Gastroesophageal sphincter (tissue), 4 donors: Measurements from ENCODE around the gene GSTA4. TPM values are rescaled to one million over a fixed set of nuclear protein-coding genes. Genes with fewer than 3 reads are reported as not detected.

Experiments
- ATAC-seq: fragments of 150-250 bp; one replicate; pipeline ENCODE4 v1.9.1; 2016; ENCODE audit warnings: mild to moderate bottlenecking, moderate library complexity
- H3K27ac ChIP-seq, 4 donors: fragments of 200-600 bp; sonication (generic) in 3 of 4; 1 replicate in 3 of 4; 2 replicates in 1 of 4; pipeline ENCODE4 v1.5.1; 2016 to 2019
- H3K27me3 ChIP-seq: fragments of 200-600 bp; sonication (generic); one replicate; pipeline ENCODE4 v1.5.1; 2019
- H3K36me3 ChIP-seq, 2 donors: fragments of 200-600 bp; sonication (generic); one replicate each; pipeline ENCODE4 v1.5.1; 2019; ENCODE audit warnings: control low read depth in 1 of 2
- H3K4me1 ChIP-seq, 3 donors: fragments of 200-600 bp; sonication (generic); 1 replicate in 2 of 3; 2 replicates in 1 of 3; pipeline ENCODE4 v1.5.1; 2016 to 2019; ENCODE audit warnings: control low read depth in 2 of 3
- H3K4me3 ChIP-seq, 2 donors: fragments of 200-600 bp; sonication (generic); one replicate each; pipeline ENCODE4 v1.5.1; 2019; ENCODE audit warnings: mild to moderate bottlenecking in 1 of 2, moderate library complexity in 1 of 2
- H3K9me3 ChIP-seq, 3 donors: fragments of 200-600 bp; sonication (generic); one replicate each; pipeline ENCODE4 v1.5.1; 2017 to 2019; ENCODE audit warnings: control low read depth in 2 of 3
- EP300 ChIP-seq: sonication (generic); formaldehyde crosslinking; IDR thresholded peaks from one replicate; pipeline ENCODE4 v1.6.1; 2017; ENCODE audit warnings: antibody characterized with exemption, mild to moderate bottlenecking
- POLR2A ChIP-seq, 2 donors: fragments of 450-650 bp; IDR thresholded peaks; one replicate each; pipeline ENCODE4 v1.6.1; 2017; ENCODE audit warnings: antibody characterized with exemption in 2 of 2, mild to moderate bottlenecking in 2 of 2, moderate library complexity in 1 of 2
- POLR2AphosphoS5 ChIP-seq: sonication (generic); formaldehyde crosslinking; IDR thresholded peaks from one replicate; pipeline ENCODE4 v1.6.1; 2017; ENCODE audit warnings: antibody characterized with exemption
- WGBS, 2 donors: methylation state at CpG; one replicate each; pipeline ENCODE4 v1.1.5; 2018; ENCODE audit warnings: low coverage in 1 of 2; 5-methylcytosine and 5-hydroxymethylcytosine counted together
- total RNA-seq, 4 donors: library from RNA; depleted of rRNA; stranded (reverse); fragments of >200 nt; gene quantifications; one replicate each; pipeline ENCODE4 v1.1.0, GENCODE V29; 2016
- TF ChIP-seq, protein P1 (sequence below), 4 experiments: fragments of 200-600 bp in 2 of 4; fragments of 450-650 bp in 2 of 4; sonication (generic) in 1 of 4; IDR thresholded peaks; one replicate each; pipeline ENCODE4 v1.5.1; 2017 to 2019; ENCODE audit warnings: antibody characterized with exemption in 4 of 4, mild to moderate bottlenecking in 2 of 4, moderate library complexity in 2 of 4

GSTA4 gene
- total RNA-seq, 4 donors from 2014 or later, result 19.3 to 40.4 (median 26.9) TPM

DNA sequence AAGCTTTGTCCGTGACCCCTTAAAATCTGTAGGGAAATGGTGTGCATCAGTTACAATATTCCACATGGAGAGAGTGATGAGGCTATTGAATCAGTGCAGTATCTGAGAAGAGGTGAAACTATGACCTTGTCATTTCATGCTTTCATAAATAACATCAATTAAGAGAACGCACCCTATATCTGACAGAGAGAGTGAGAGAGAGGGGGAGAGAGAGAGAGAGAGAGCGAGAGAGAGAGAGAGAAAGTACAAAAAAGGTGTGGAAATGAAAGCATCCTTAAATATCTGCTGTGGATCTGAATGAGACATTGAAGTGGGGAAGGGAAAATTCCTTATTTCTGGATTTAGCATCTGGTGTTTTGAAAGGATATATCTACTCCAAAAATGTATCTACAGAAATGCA, 12.4 kb downstream of the GSTA4 start:
- Histone ChIP-seq H3K9me3 (no peaks in the 10 kb centered on the region), H3K4me1 (no peaks in the 10 kb centered on the region), H3K36me3 (peaks cover 3 to 63% of the 10 kb centered on the region in 2 donors), H3K4me3 (no peak overlapping the region), H3K27ac (no peak overlapping the region), H3K27me3 (no peaks in the 10 kb centered on the region)
- 80 to 90% methylated on average over 3 of the region's 3 CpGs for WGBS, 2 donors
- no peak for ATAC-seq
- TF ChIP-seq POLR2AphosphoS5 (no peak), EP300 (no peak), POLR2A (IDR thresholded peaks at IDR 0.05) (no peak)
- TF ChIP-seq, protein P1, sequence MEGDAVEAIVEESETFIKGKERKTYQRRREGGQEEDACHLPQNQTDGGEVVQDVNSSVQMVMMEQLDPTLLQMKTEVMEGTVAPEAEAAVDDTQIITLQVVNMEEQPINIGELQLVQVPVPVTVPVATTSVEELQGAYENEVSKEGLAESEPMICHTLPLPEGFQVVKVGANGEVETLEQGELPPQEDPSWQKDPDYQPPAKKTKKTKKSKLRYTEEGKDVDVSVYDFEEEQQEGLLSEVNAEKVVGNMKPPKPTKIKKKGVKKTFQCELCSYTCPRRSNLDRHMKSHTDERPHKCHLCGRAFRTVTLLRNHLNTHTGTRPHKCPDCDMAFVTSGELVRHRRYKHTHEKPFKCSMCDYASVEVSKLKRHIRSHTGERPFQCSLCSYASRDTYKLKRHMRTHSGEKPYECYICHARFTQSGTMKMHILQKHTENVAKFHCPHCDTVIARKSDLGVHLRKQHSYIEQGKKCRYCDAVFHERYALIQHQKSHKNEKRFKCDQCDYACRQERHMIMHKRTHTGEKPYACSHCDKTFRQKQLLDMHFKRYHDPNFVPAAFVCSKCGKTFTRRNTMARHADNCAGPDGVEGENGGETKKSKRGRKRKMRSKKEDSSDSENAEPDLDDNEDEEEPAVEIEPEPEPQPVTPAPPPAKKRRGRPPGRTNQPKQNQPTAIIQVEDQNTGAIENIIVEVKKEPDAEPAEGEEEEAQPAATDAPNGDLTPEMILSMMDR (IDR thresholded peaks at IDR 0.05), result no peak

DNA sequence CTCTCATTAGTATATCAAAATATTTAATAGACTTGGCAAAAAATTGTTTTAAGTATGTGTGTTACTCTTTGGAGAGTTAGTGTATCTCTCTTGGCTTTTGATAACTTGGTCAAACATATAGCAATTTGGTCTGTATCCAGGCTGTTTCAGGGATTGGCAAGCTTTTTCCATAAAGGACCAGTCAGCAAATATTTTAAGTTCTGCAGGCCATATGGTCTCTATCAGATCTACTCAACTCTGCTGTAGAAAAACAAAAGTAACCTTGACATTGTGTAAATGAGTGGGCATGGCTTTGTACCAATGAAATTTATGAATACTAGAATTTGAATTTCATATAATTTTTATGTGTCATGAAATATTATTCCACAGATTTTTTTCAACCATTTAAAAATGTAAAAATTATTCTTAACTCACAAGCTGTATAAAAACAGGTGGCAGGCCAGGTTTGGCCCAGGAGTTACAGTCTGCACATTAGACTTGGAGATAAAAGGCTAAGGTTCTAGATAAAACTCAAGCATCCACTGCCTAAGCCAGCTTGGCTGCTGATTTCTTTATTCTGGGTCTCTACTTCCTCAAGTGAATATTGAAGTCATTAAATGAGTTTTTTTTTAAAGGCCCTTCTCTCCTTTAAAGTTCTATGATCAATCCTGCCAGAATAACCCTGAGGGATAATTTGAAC, 13.7 kb downstream of the GSTA4 start:
- H3K27me3 ChIP-seq, result no peaks in the 10 kb centered on the region
- H3K9me3 ChIP-seq, result no peaks in the 10 kb centered on the region
- H3K4me1 ChIP-seq, result no peaks in the 10 kb centered on the region
- H3K27ac ChIP-seq, result no peak overlapping the region
- no peak for ATAC-seq
- no peak for TF ChIP-seq EP300
- TF ChIP-seq, protein P1 (IDR thresholded peaks at IDR 0.05), result no peak
- TF ChIP-seq POLR2AphosphoS5, result no peak
- TF ChIP-seq POLR2A (IDR thresholded peaks at IDR 0.05), result no peak
- H3K36me3 ChIP-seq, result peaks cover 3 to 63% of the 10 kb centered on the region in 2 donors
- H3K4me3 ChIP-seq, result no peak overlapping the region

DNA sequence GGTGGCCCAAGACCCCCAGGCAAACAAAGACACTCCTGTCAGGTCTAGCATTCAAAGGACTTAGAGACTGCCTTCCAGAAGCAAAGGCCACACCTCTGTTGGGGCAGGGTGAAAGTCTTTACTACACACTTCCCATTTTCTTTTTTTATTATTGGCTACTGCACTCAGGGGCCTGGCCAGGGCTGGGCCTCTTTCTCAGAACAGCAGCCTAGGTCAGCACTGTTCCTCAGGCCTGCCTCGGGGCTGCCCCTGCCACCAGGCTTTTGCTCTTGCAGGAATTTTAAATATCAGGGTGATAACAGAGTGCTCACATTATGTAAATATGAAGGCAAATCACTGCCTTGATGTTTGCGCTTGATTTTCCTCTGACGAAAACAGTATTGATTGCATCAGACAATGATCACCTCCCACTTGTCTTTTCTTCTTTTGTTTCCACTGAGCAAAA, 18.5 kb downstream of the GSTA4 start:
- no peak overlapping the region for H3K27ac ChIP-seq

DNA sequence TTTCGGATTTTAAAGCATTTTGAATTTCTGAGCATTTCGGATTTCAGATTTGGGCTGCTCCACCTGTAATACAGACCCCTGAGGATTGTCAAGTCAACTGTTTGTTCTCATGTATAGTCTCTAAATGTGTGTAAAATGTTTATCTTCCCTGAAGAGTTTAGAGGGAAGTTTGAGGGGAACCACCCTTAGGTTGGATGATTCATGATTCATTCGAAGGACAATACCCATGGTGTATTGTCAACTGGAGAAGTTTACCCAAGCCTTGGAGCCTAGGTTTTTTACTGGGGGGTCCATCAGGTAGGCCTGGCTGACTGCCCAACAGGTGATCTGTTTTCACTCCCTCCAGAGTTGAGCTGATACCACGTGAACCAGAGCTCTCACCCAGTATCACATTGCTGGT, 18.9 kb downstream of the GSTA4 start:
- TF ChIP-seq POLR2A (IDR thresholded peaks at IDR 0.05), result no peak
- TF ChIP-seq POLR2AphosphoS5, result no peak
- no peak for TF ChIP-seq EP300
- TF ChIP-seq, protein P1 (IDR thresholded peaks at IDR 0.05), result no peak
- H3K27ac ChIP-seq, result no peak overlapping the region
- no peaks in the 10 kb centered on the region for H3K4me1 ChIP-seq
- WGBS, 2 donors, result 50 to 88% methylated on average over 2 to 4 of the region's 4 CpGs
- no peak for ATAC-seq
- no peaks in the 10 kb centered on the region for H3K9me3 ChIP-seq
- H3K36me3 ChIP-seq, result peaks cover 0 to 13% of the 10 kb centered on the region in 2 donors
- no peaks in the 10 kb centered on the region for H3K27me3 ChIP-seq
- no peak overlapping the region for H3K4me3 ChIP-seq

More for the DNA sequence above, 18.5 kb downstream of the GSTA4 start:
- Histone ChIP-seq H3K36me3 (peaks cover 0 to 15% of the 10 kb centered on the region in 2 donors), H3K4me3 (no peak overlapping the region), H3K4me1 (no peaks in the 10 kb centered on the region), H3K9me3 (no peaks in the 10 kb centered on the region), H3K27me3 (no peaks in the 10 kb centered on the region)
- no peak for TF ChIP-seq POLR2AphosphoS5
- TF ChIP-seq EP300, result no peak
- TF ChIP-seq POLR2A (IDR thresholded peaks at IDR 0.05), result no peak
- TF ChIP-seq, protein P1 (IDR thresholded peaks at IDR 0.05), result no peak
- 70 to 100% methylated on average over 1 to 3 of the region's 3 CpGs for WGBS, 2 donors
- ATAC-seq, result no peak

DNA sequence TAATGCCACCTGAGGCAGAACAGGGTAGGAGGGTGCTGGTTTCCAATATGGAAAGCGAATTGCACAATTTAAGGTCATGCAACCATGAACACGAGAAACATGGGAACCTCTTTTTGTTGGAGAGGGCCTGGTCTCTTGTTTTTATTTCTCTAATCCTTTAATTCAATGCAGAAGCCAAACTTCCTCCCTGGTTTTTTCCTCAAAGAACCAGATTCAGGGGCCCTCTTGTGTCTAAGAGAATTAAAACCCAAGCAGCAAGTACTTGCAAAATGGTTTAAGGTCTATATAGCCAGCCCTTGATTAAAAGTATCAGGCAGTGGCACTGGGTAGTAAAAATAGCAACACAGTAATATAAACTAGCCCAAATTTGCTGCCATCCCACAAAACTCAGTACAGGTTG, 19.5 kb downstream of the GSTA4 start:
- TF ChIP-seq POLR2A (IDR thresholded peaks at IDR 0.05), result no peak
- TF ChIP-seq POLR2AphosphoS5, result no peak
- no peak for TF ChIP-seq EP300
- TF ChIP-seq, protein P1 (IDR thresholded peaks at IDR 0.05), result no peak
- WGBS, 2 donors, result 77 to 86% methylated on average over 1 to 2 of the region's 2 CpGs
- H3K27me3 ChIP-seq, result no peaks in the 10 kb centered on the region
- no peak overlapping the region for H3K4me3 ChIP-seq
- H3K4me1 ChIP-seq, result no peaks in the 10 kb centered on the region
- no peak for ATAC-seq
- peaks cover 0 to 13% of the 10 kb centered on the region in 2 donors for H3K36me3 ChIP-seq
- H3K9me3 ChIP-seq, result no peaks in the 10 kb centered on the region
- no peak overlapping the region for H3K27ac ChIP-seq
